Activated CD8-positive, alpha-beta memory T cell treated with anti-CD3 and anti-CD28 coated beads, Interleukin-2, amount 50 U/mL, for 1 hour (primary cell): Measurements from ENCODE around the gene MYADML2.
A peak's percentile ranks its signal among the peaks of the same experiment; 100 is the strongest.

Source experiments
- DNase-seq: peaks from one replicate; pipeline ENCODE4 v3.0.0-alpha.2; 2020; ENCODE audit errors: extremely low read depth

Gene MYADML2

GRCh38 chr17:81912441-81913309, 34.4 kb downstream of the MYADML2 start:
- no peak for DNase-seq

GRCh38 chr17:81911969-81912368, 35.1 kb downstream of the MYADML2 start:
- no peak for DNase-seq

- peak; percentile 90 for DNase-seq
Measured at GRCh38 chr17:81911277-81911961, 35.6 kb downstream of the MYADML2 start, which contains the start of gene PCYT2. Gene PCYT2 (minus strand): TSS chr17:81911399. CDS start chr17:81911355, 44 bp downstream.

GRCh38 chr17:81910840-81911276, 36.2 kb downstream of the MYADML2 start:
- no peak for DNase-seq

- DNase-seq = no peak
Measured at GRCh38 chr17:81909966-81910839, 36.8 kb downstream of the MYADML2 start.

GRCh38 chr17:81909231-81909630, 37.8 kb downstream of the MYADML2 start:
- DNase-seq = no peak

GRCh38 chr17:81908793-81909192, 38.2 kb downstream of the MYADML2 start:
- DNase-seq = no peak

GRCh38 chr17:81907219-81908145, 39.6 kb downstream of the MYADML2 start:
- no peak for DNase-seq

GRCh38 chr17:81906476-81907218, 40.4 kb downstream of the MYADML2 start:
- DNase-seq = no peak

GRCh38 chr17:81905993-81906392, 41.0 kb downstream of the MYADML2 start:
- DNase-seq = no peak

- no peak for DNase-seq
Measured at GRCh38 chr17:81905424-81905875, 41.6 kb downstream of the MYADML2 start.

- DNase-seq = no peak
Measured at GRCh38 chr17:81904600-81905423, 42.2 kb downstream of the MYADML2 start.

GRCh38 chr17:81903896-81904599, 43.0 kb downstream of the MYADML2 start:
- DNase-seq = no peak

GRCh38 chr17:81903415-81903831, 43.6 kb downstream of the MYADML2 start:
- no peak for DNase-seq

- DNase-seq = no peak
Measured at GRCh38 chr17:81902653-81903414, 44.2 kb downstream of the MYADML2 start.

GRCh38 chr17:81902023-81902652, 44.9 kb downstream of the MYADML2 start, which contains the start of gene NPB:
Gene NPB (plus strand): TSS chr17:81902238. CDS start chr17:81902278, 40 bp downstream.
- no peak for DNase-seq
